Stimulated activated CD8-positive, alpha-beta memory T cell treated with anti-CD3 and anti-CD28 coated beads, Interleukin-4, amount 100 ng/mL, for 24 hours (primary cell): ENCODE data around the gene DGKI.

Source experiments
- DNase-seq: peaks from one replicate; pipeline ENCODE4 v3.0.0-alpha.2; 2020; ENCODE audit warnings: low read depth

The DGKI gene

GRCh38 chr7:137787301-137787976 is 59.3 kb downstream of the DGKI start:
- DNase-seq, result no peak

- no peak for DNase-seq
Observed at GRCh38 chr7:137778511-137778910, 68.3 kb downstream of the DGKI start.

GRCh38 chr7:137774793-137775201 is 72.0 kb downstream of the DGKI start:
- DNase-seq, result no peak

GRCh38 chr7:137772748-137773147 is 74.0 kb downstream of the DGKI start:
- no peak for DNase-seq

- no peak for DNase-seq
Observed at GRCh38 chr7:137772316-137772715, 74.5 kb downstream of the DGKI start.

- no peak for DNase-seq
Observed at GRCh38 chr7:137771679-137772078, 75.1 kb downstream of the DGKI start.

- DNase-seq, result no peak
Observed at GRCh38 chr7:137771273-137771672, 75.5 kb downstream of the DGKI start.

GRCh38 chr7:137768366-137768765 is 78.4 kb downstream of the DGKI start:
- DNase-seq, result no peak

GRCh38 chr7:137762334-137762733 is 84.4 kb downstream of the DGKI start:
- no peak for DNase-seq

GRCh38 chr7:137760111-137760510 is 86.7 kb downstream of the DGKI start:
- DNase-seq, result no peak

- no peak for DNase-seq
Observed at GRCh38 chr7:137757146-137757925, 89.4 kb downstream of the DGKI start.

- no peak for DNase-seq
Observed at GRCh38 chr7:137755846-137756651, 90.7 kb downstream of the DGKI start.

GRCh38 chr7:137755427-137755826 is 91.3 kb downstream of the DGKI start:
- DNase-seq, result no peak

- no peak for DNase-seq
Observed at GRCh38 chr7:137753948-137754851, 92.6 kb downstream of the DGKI start.

- no peak for DNase-seq
Observed at GRCh38 chr7:137753575-137753947, 93.2 kb downstream of the DGKI start.

GRCh38 chr7:137753067-137753466 is 93.7 kb downstream of the DGKI start:
- DNase-seq, result no peak

GRCh38 chr7:137751361-137752009 is 95.3 kb downstream of the DGKI start:
- DNase-seq, result no peak

GRCh38 chr7:137747359-137748031 is 99.3 kb downstream of the DGKI start:
- DNase-seq, result no peak

GRCh38 chr7:137743021-137743420 is 103.8 kb downstream of the DGKI start:
- DNase-seq, result no peak

GRCh38 chr7:137742051-137742450 is 104.7 kb downstream of the DGKI start:
- DNase-seq, result no peak

GRCh38 chr7:137741443-137741842 is 105.3 kb downstream of the DGKI start:
- DNase-seq, result no peak
